Neural progenitor cell (in vitro differentiated cells): ENCODE results near the gene FOLR1. TPM values are rescaled to one million over a fixed set of nuclear protein-coding genes. Genes with fewer than 3 reads are reported as not detected.

Experiments
- DNase-seq: peaks from one replicate; pipeline ENCODE4 v3.0.0-alpha.2; 2016; ENCODE audit warnings: low spot score
- H2AFZ ChIP-seq: fragments of 200-600 bp; sonication (generic); replicated peaks from 2 replicates; pipeline ENCODE4 v1.6.1; 2016; ENCODE audit warnings: antibody characterized with exemption
- H3F3A ChIP-seq: fragments of 200-600 bp; sonication (generic); 2 replicates; pipeline ENCODE4 v1.6.1; 2016; ENCODE audit warnings: antibody characterized with exemption, low read depth
- H3K27ac ChIP-seq: fragments of 200-600 bp; sonication (generic); 2 replicates; pipeline ENCODE4 v1.5.1; 2016; ENCODE audit warnings: mild to moderate bottlenecking
- H3K27me3 ChIP-seq: fragments of 200-600 bp; sonication (generic); 2 replicates; pipeline ENCODE4 v1.6.1; 2016; ENCODE audit warnings: mild to moderate bottlenecking, moderate library complexity
- H3K36me3 ChIP-seq: fragments of 200-600 bp; sonication (generic); 2 replicates; pipeline ENCODE4 v1.5.1; 2016
- H3K4me1 ChIP-seq: fragments of 200-600 bp; sonication (generic); 2 replicates; pipeline ENCODE4 v1.6.1; 2016; ENCODE audit warnings: mixed run types
- H3K4me2 ChIP-seq: fragments of 200-600 bp; sonication (generic); 2 replicates; pipeline ENCODE4 v1.6.1; 2016
- H3K4me3 ChIP-seq: fragments of 200-600 bp; sonication (generic); 2 replicates; pipeline ENCODE4 v1.5.1; 2016
- H3K79me2 ChIP-seq: fragments of 200-600 bp; sonication (generic); 2 replicates; pipeline ENCODE4 v1.6.1; 2016; ENCODE audit warnings: low read depth
- H3K9ac ChIP-seq: fragments of 200-600 bp; sonication (generic); 2 replicates; pipeline ENCODE4 v1.6.1; 2016
- H3K9me3 ChIP-seq: fragments of 200-600 bp; sonication (generic); 2 replicates; pipeline ENCODE4 v1.5.1; 2016; ENCODE audit warnings: low read depth
- H4K20me1 ChIP-seq: fragments of 200-600 bp; sonication (generic); 2 replicates; pipeline ENCODE4 v1.6.1; 2016; ENCODE audit warnings: low read depth
- H3K27ac Mint-ChIP-seq: 3 replicates; pipeline ENCODE4 v1.8.0; 2021; ENCODE audit warnings: mixed read lengths
- H3K27me3 Mint-ChIP-seq: 2 replicates; pipeline ENCODE4 v1.8.0; 2022; ENCODE audit warnings: low read depth, mild to moderate bottlenecking, inconsistent platforms, moderate library complexity, mixed read lengths; ENCODE audit not compliant: insufficient read depth
- H3K36me3 Mint-ChIP-seq: 3 replicates; pipeline ENCODE4 v1.8.0; 2021; ENCODE audit warnings: mixed read lengths
- H3K4me1 Mint-ChIP-seq: 3 replicates; pipeline ENCODE4 v1.8.0; 2021; ENCODE audit warnings: mixed read lengths
- H3K4me3 Mint-ChIP-seq: 3 replicates; pipeline ENCODE4 v1.8.0; 2021; ENCODE audit warnings: mild to moderate bottlenecking, moderate library complexity, mixed read lengths
- H3K9me3 Mint-ChIP-seq: 3 replicates; pipeline ENCODE4 v1.8.0; 2020; ENCODE audit warnings: mixed read lengths
- CTCF ChIP-seq: fragments of 200-600 bp; sonication (generic); IDR thresholded peaks from 2 replicates; pipeline ENCODE4 v1.5.1; 2017; ENCODE audit warnings: antibody characterized with exemption, mild to moderate bottlenecking
- EZH2 ChIP-seq: fragments of 200-600 bp; sonication (generic); IDR thresholded peaks from 2 replicates; pipeline ENCODE4 v1.6.1; 2017; ENCODE audit warnings: antibody characterized with exemption, mild to moderate bottlenecking, moderate library complexity
- EZH2phosphoT487 ChIP-seq: fragments of 200-600 bp; sonication (generic); IDR thresholded peaks from 2 replicates; pipeline ENCODE4 v1.6.1; 2017; ENCODE audit warnings: antibody characterized with exemption
- total RNA-seq: library from RNA; depleted of rRNA; stranded (reverse); fragments of >200 nt; gene quantifications from 2 replicates; pipeline ENCODE4 v1.2.3, GENCODE V29; 2015; ENCODE audit warnings: low replicate concordance

Gene FOLR1
- total RNA-seq, 1 donor from 2014 or later = 3.6 TPM

- H3K4me2 ChIP-seq = no peak overlapping the region
- peaks cover 7% of the 10 kb centered on the region for H4K20me1 ChIP-seq
- H3K9me3 Mint-ChIP-seq = no peaks in the 10 kb centered on the region
- TF ChIP-seq EZH2phosphoT487 (no peak), EZH2 (no peak), CTCF (no peak)
- H3K79me2 ChIP-seq = peaks cover 7% of the 10 kb centered on the region
- H3K36me3 ChIP-seq = no peaks in the 10 kb centered on the region
- peaks cover 7% of the 10 kb centered on the region for H3K4me1 Mint-ChIP-seq
- peaks cover 40% of the 10 kb centered on the region for H3K36me3 Mint-ChIP-seq
- no peak for DNase-seq
- no peaks in the 10 kb centered on the region for H3K27me3 ChIP-seq
- peaks cover 5% of the 10 kb centered on the region for H3F3A ChIP-seq
- no peak overlapping the region for H2AFZ ChIP-seq
- no peak overlapping the region for H3K9ac ChIP-seq
- H3K27ac Mint-ChIP-seq = no peak overlapping the region
- no peaks in the 10 kb centered on the region for H3K9me3 ChIP-seq
- H3K4me3 Mint-ChIP-seq = no peak overlapping the region
- peaks cover 2% of the 10 kb centered on the region for H3K27me3 Mint-ChIP-seq
- H3K4me1 ChIP-seq = no peaks in the 10 kb centered on the region
- no peak overlapping the region for H3K27ac ChIP-seq
- H3K4me3 ChIP-seq = no peak overlapping the region
Observed at GRCh38 chr11:72231396-72232259, 39.7 kb downstream of the FOLR1 start.

DNA sequence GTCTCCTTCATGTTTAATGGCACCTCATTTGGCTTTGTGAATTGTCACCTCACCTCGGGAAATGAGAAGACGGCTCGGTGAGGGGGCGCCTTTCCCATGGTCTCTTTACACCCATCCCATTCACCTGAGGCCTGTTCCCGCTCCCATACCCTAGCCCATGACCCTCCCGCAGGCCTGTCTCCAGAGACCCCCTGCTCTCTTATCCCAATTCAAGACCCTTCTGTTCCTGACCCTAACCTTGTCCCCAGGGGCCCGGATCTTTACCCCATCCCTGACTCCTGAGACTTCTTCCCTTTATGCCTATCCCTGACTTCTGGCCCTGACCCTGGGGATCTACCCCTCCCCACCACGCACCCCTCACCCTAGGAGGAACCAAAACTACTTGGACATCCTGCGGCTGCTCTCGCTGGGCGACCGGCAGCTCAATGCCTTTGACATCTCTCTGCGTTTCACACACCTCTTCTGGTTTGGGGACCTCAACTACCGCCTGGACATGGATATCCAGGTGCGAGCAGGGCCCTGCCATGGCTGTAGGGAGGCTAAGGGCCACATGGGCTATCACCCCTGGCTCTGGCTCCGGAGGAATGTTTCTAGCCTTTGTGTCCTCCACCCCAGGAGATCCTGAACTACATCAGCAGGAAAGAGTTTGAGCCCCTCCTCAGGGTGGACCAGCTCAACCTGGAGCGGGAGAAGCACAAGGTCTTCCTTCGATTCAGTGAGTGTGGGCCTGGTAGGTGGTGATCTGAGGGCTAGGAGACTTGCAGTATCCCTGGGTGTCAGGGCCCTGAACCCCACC is 40.5 kb downstream of the FOLR1 start:
- H3K27me3 ChIP-seq = no peaks in the 10 kb centered on the region
- H3K27ac ChIP-seq = no peak overlapping the region
- H2AFZ ChIP-seq = no peak overlapping the region
- peaks cover 2% of the 10 kb centered on the region for H3K27me3 Mint-ChIP-seq
- H3K36me3 Mint-ChIP-seq = peaks cover 41% of the 10 kb centered on the region
- H3K4me1 Mint-ChIP-seq = peaks cover 3% of the 10 kb centered on the region
- H3K27ac Mint-ChIP-seq = no peak overlapping the region
- no peaks in the 10 kb centered on the region for H3K36me3 ChIP-seq
- no peaks in the 10 kb centered on the region for H3K9me3 Mint-ChIP-seq
- TF ChIP-seq EZH2phosphoT487 (no peak), EZH2 (no peak), CTCF (no peak)
- no peak overlapping the region for H3K4me2 ChIP-seq
- no peak overlapping the region for H3K4me3 Mint-ChIP-seq
- H3K79me2 ChIP-seq = no peaks in the 10 kb centered on the region
- no peak overlapping the region for H3K4me3 ChIP-seq
- H3K9ac ChIP-seq = no peak overlapping the region
- no peak for DNase-seq
- H3F3A ChIP-seq = peaks cover 11% of the 10 kb centered on the region
- no peaks in the 10 kb centered on the region for H3K4me1 ChIP-seq
- H4K20me1 ChIP-seq = peaks cover 5% of the 10 kb centered on the region
- no peaks in the 10 kb centered on the region for H3K9me3 ChIP-seq

DNA sequence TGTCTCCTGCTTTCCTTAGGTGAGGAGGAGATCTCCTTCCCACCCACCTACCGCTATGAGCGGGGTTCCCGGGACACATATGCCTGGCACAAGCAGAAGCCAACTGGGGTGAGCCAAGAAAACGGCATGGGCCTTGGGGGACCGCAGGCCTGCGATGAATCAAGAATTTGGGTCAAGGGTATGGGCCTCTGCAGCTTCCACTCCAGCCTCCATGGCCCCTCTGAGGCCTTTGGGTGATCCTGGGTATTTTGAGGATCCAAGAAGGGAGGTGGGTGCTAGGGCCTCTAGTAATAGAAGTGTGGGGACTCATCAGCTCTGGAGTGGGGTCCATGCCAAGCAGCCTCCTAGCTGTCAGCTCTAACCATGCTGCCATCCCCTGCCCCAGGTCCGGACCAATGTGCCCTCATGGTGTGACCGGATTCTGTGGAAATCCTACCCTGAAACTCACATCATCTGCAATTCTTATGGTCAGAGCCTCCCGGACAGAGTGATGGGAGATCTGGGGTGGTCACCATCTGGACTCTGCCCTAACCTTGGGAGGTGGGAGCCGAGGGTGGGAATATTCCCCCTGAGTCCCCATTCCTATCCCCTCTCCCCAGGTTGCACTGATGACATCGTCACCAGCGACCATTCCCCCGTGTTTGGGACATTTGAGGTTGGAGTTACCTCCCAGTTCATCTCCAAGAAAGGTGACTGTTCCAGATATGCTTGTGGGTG is 41.3 kb downstream of the FOLR1 start:
- H4K20me1 ChIP-seq = peaks cover 11% of the 10 kb centered on the region
- no peak overlapping the region for H3K4me3 ChIP-seq
- Mint-ChIP-seq H3K36me3 (peaks cover 41% of the 10 kb centered on the region), H3K27me3 (peaks cover 2% of the 10 kb centered on the region), H3K4me1 (peaks cover 3% of the 10 kb centered on the region), H3K9me3 (no peaks in the 10 kb centered on the region), H3K4me3 (no peak overlapping the region), H3K27ac (peak overlapping the region; percentile 82)
- peaks cover 5% of the 10 kb centered on the region for H3K4me1 ChIP-seq
- no peak overlapping the region for H3K9ac ChIP-seq
- H3K36me3 ChIP-seq = no peaks in the 10 kb centered on the region
- no peak overlapping the region for H3K4me2 ChIP-seq
- H3K27me3 ChIP-seq = no peaks in the 10 kb centered on the region
- H3F3A ChIP-seq = peaks cover 16% of the 10 kb centered on the region
- H2AFZ ChIP-seq = no peak overlapping the region
- DNase-seq = no peak
- H3K9me3 ChIP-seq = no peaks in the 10 kb centered on the region
- no peaks in the 10 kb centered on the region for H3K79me2 ChIP-seq
- TF ChIP-seq EZH2 = no peak
- TF ChIP-seq EZH2phosphoT487 = no peak
- no peak for TF ChIP-seq CTCF
- no peak overlapping the region for H3K27ac ChIP-seq
